Measurements from ENCODE around the gene ZNF106.

Gene ZNF106

GRCh38 chr15:42404461-42405235, 86.3 kb downstream of the ZNF106 start:
- DNase-seq: no peak

GRCh38 chr15:42403389-42403788, 87.6 kb downstream of the ZNF106 start:
- no peak for DNase-seq

- DNase-seq: no peak
Observed at GRCh38 chr15:42402455-42403205, 88.3 kb downstream of the ZNF106 start.

- no peak for DNase-seq
Observed at GRCh38 chr15:42401544-42402454, 89.1 kb downstream of the ZNF106 start.

- no peak for DNase-seq
Observed at GRCh38 chr15:42395838-42396237, 95.1 kb downstream of the ZNF106 start.

GRCh38 chr15:42394106-42394505, 96.8 kb downstream of the ZNF106 start:
- DNase-seq: no peak

GRCh38 chr15:42392309-42393024, 98.5 kb downstream of the ZNF106 start:
- no peak for DNase-seq

GRCh38 chr15:42387603-42388002, 103.3 kb downstream of the ZNF106 start:
- no peak for DNase-seq

GRCh38 chr15:42385980-42386700, 104.8 kb downstream of the ZNF106 start:
- DNase-seq: no peak

- DNase-seq: no peak
Observed at GRCh38 chr15:42385206-42385979, 105.5 kb downstream of the ZNF106 start.

- DNase-seq: no peak
Observed at GRCh38 chr15:42384597-42384996, 106.3 kb downstream of the ZNF106 start.

- no peak for DNase-seq
Observed at GRCh38 chr15:42378011-42378410, 112.9 kb downstream of the ZNF106 start.

- no peak for DNase-seq
Observed at GRCh38 chr15:42375941-42376340, 115.0 kb downstream of the ZNF106 start.

- DNase-seq: no peak
Observed at GRCh38 chr15:42375252-42375651, 115.7 kb downstream of the ZNF106 start.

GRCh38 chr15:42374810-42375209, 116.1 kb downstream of the ZNF106 start:
- DNase-seq: no peak

- DNase-seq: no peak
Observed at GRCh38 chr15:42373936-42374335, 117.0 kb downstream of the ZNF106 start.

GRCh38 chr15:42373274-42373673, 117.7 kb downstream of the ZNF106 start:
- no peak for DNase-seq

- DNase-seq: no peak
Observed at GRCh38 chr15:42371096-42371495, 119.8 kb downstream of the ZNF106 start.

- DNase-seq: no peak
Observed at GRCh38 chr15:42368096-42368495, 122.8 kb downstream of the ZNF106 start.

- DNase-seq: no peak
Observed at GRCh38 chr15:42367041-42367440, 123.9 kb downstream of the ZNF106 start.

GRCh38 chr15:42365921-42366550, 124.9 kb downstream of the ZNF106 start:
- DNase-seq: no peak
